ENCODE measurements around the gene CST11. TPM values are rescaled to one million over a fixed set of nuclear protein-coding genes. Genes with fewer than 3 reads are reported as not detected.

Gene CST11
- total RNA-seq, 1 donor = not detected

GRCh38 chr20:23450877-23451276, 1.8 kb downstream of the CST11 start:
- no peak overlapping the region for H3K4me2 ChIP-seq (ENCODE audit: insufficient read depth, low read length)
- no peak for DNase-seq (ENCODE audit: insufficient read length, low spot score, missing footprints)
- H3K4me3 ChIP-seq (ENCODE audit: insufficient read depth, low read length) = no peak overlapping the region
- no peaks in the 10 kb centered on the region for H3K79me2 ChIP-seq (ENCODE audit: insufficient read depth, low read length)
- peaks cover 3% of the 10 kb centered on the region for H3K4me1 ChIP-seq (ENCODE audit: insufficient read depth, low read length)
- no peaks in the 10 kb centered on the region for H3K9me3 ChIP-seq (ENCODE audit: low read depth, low read length)
- no peaks in the 10 kb centered on the region for H4K20me1 ChIP-seq (ENCODE audit: insufficient read depth, low read length)
- TF ChIP-seq, protein P1, sequence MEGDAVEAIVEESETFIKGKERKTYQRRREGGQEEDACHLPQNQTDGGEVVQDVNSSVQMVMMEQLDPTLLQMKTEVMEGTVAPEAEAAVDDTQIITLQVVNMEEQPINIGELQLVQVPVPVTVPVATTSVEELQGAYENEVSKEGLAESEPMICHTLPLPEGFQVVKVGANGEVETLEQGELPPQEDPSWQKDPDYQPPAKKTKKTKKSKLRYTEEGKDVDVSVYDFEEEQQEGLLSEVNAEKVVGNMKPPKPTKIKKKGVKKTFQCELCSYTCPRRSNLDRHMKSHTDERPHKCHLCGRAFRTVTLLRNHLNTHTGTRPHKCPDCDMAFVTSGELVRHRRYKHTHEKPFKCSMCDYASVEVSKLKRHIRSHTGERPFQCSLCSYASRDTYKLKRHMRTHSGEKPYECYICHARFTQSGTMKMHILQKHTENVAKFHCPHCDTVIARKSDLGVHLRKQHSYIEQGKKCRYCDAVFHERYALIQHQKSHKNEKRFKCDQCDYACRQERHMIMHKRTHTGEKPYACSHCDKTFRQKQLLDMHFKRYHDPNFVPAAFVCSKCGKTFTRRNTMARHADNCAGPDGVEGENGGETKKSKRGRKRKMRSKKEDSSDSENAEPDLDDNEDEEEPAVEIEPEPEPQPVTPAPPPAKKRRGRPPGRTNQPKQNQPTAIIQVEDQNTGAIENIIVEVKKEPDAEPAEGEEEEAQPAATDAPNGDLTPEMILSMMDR (IDR thresholded peaks at IDR 0.05; ENCODE audit: extremely low read depth, low read depth, low read length) = no peak
- H3K36me3 ChIP-seq (ENCODE audit: insufficient read depth, low read length) = no peaks in the 10 kb centered on the region
- H3K27me3 ChIP-seq (ENCODE audit: insufficient read depth, low read length) = peaks cover 10% of the 10 kb centered on the region
- no peak overlapping the region for H3K27ac ChIP-seq (ENCODE audit: low read depth, low read length)
- H2AFZ ChIP-seq (ENCODE audit: low read length) = no peak overlapping the region

GRCh38 chr20:23449421-23449820, 3.3 kb downstream of the CST11 start:
- Histone ChIP-seq H3K27ac (ENCODE audit: low read depth, low read length) (no peak overlapping the region), H3K9me3 (ENCODE audit: low read depth, low read length) (no peaks in the 10 kb centered on the region), H3K4me2 (ENCODE audit: insufficient read depth, low read length) (no peak overlapping the region), H3K4me1 (ENCODE audit: insufficient read depth, low read length) (peaks cover 9% of the 10 kb centered on the region), H3K79me2 (ENCODE audit: insufficient read depth, low read length) (no peaks in the 10 kb centered on the region), H3K36me3 (ENCODE audit: insufficient read depth, low read length) (no peaks in the 10 kb centered on the region), H3K4me3 (ENCODE audit: insufficient read depth, low read length) (no peak overlapping the region), H3K27me3 (ENCODE audit: insufficient read depth, low read length) (peaks cover 10% of the 10 kb centered on the region), H2AFZ (ENCODE audit: low read length) (no peak overlapping the region), H4K20me1 (ENCODE audit: insufficient read depth, low read length) (no peaks in the 10 kb centered on the region)
- no peak for DNase-seq (ENCODE audit: insufficient read length, low spot score, missing footprints)
- TF ChIP-seq, protein P1 (IDR thresholded peaks at IDR 0.05; ENCODE audit: extremely low read depth, low read depth, low read length) = no peak

DNA sequence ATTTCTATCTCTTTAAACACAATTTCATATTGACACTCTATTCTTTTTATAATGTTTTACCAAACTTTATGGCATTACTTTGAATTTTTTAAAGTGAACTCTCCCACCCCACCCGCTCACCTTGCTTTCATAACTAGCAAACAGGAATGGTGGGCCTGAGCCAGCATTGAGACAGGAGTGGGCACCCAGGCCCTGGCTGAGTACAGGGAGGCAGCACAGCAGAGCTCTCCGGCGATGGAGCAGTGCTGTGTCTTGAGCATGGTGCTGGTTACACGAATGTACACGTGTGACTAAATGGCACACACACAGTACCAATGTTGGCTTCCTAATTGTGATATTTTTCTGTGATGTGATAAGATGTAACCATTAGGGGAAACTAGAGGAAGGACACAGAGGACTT, 4.5 kb downstream of the CST11 start:
- no peak overlapping the region for H3K27ac ChIP-seq (ENCODE audit: low read depth, low read length)
- no peak overlapping the region for H2AFZ ChIP-seq (ENCODE audit: low read length)
- DNase-seq (ENCODE audit: insufficient read length, low spot score, missing footprints) = no peak
- H3K36me3 ChIP-seq (ENCODE audit: insufficient read depth, low read length) = no peaks in the 10 kb centered on the region
- H3K4me1 ChIP-seq (ENCODE audit: insufficient read depth, low read length) = peaks cover 9% of the 10 kb centered on the region
- no peaks in the 10 kb centered on the region for H4K20me1 ChIP-seq (ENCODE audit: insufficient read depth, low read length)
- no peak overlapping the region for H3K4me2 ChIP-seq (ENCODE audit: insufficient read depth, low read length)
- H3K79me2 ChIP-seq (ENCODE audit: insufficient read depth, low read length) = no peaks in the 10 kb centered on the region
- no peak overlapping the region for H3K4me3 ChIP-seq (ENCODE audit: insufficient read depth, low read length)
- H3K9me3 ChIP-seq (ENCODE audit: low read depth, low read length) = no peaks in the 10 kb centered on the region
- TF ChIP-seq, protein P1 (IDR thresholded peaks at IDR 0.05; ENCODE audit: extremely low read depth, low read depth, low read length) = no peak
- H3K27me3 ChIP-seq (ENCODE audit: insufficient read depth, low read length) = peaks cover 10% of the 10 kb centered on the region

DNA sequence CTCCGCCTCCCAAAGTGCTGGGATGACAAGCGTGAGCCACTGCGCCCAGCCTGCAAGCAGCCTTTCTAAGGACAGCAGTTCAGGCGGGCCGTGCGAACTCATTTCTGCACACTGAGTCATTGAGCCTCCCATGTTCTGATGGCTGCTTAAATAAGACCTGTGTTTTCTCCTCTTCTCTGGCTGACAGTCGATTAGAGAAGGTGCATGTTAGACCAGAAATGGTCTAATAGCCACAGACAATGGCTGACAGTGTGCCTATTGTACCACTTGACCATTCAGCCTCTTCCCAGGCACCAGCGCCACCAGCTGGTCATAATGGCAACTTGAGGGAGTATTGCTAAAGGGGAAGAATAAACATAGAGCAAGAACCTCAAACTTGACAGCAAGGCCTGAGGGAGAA, 6.2 kb downstream of the CST11 start:
- TF ChIP-seq, protein P1 (IDR thresholded peaks at IDR 0.05; ENCODE audit: extremely low read depth, low read depth, low read length) = peak; percentile 56
- H3K9me3 ChIP-seq (ENCODE audit: low read depth, low read length) = no peaks in the 10 kb centered on the region
- H3K4me1 ChIP-seq (ENCODE audit: insufficient read depth, low read length) = peaks cover 11% of the 10 kb centered on the region
- H3K27ac ChIP-seq (ENCODE audit: low read depth, low read length) = no peak overlapping the region
- H3K4me2 ChIP-seq (ENCODE audit: insufficient read depth, low read length) = no peak overlapping the region
- no peaks in the 10 kb centered on the region for H3K27me3 ChIP-seq (ENCODE audit: insufficient read depth, low read length)
- H2AFZ ChIP-seq (ENCODE audit: low read length) = no peak overlapping the region
- DNase-seq (ENCODE audit: insufficient read length, low spot score, missing footprints) = no peak
- H3K79me2 ChIP-seq (ENCODE audit: insufficient read depth, low read length) = no peaks in the 10 kb centered on the region
- H3K4me3 ChIP-seq (ENCODE audit: insufficient read depth, low read length) = no peak overlapping the region
- no peaks in the 10 kb centered on the region for H3K36me3 ChIP-seq (ENCODE audit: insufficient read depth, low read length)
- no peaks in the 10 kb centered on the region for H4K20me1 ChIP-seq (ENCODE audit: insufficient read depth, low read length)
